Activated naive CD4-positive, alpha-beta T cell treated with anti-CD3 and anti-CD28 coated beads for 36 hours (primary cell): ENCODE data around the gene IL10. TPM values are rescaled to one million over a fixed set of nuclear protein-coding genes. Genes with fewer than 3 reads are reported as not detected.

ENCODE experiments used
- CTCF ChIA-PET: fragments of 350-600 bp; sonication (Branson Sonifier 250); formaldehyde crosslinking; loops from one replicate; lab custom pipeline; 2021; ENCODE audit warnings: antibody characterized with exemption; lab: Charles Lee
- DNase-seq: peaks from one replicate; pipeline ENCODE4 v3.0.0-alpha.2; 2020
- H3K27ac Mint-ChIP-seq: one replicate; pipeline ENCODE4 v1.8.0; 2021; ENCODE audit warnings: mild to moderate bottlenecking, mixed read lengths
- H3K27me3 Mint-ChIP-seq: one replicate; pipeline ENCODE4 v1.8.0; 2021; ENCODE audit warnings: low read depth, mixed read lengths
- H3K36me3 Mint-ChIP-seq: one replicate; pipeline ENCODE4 v1.8.0; 2021; ENCODE audit warnings: low read depth, mixed read lengths
- H3K4me1 Mint-ChIP-seq: one replicate; pipeline ENCODE4 v1.8.0; 2021; ENCODE audit warnings: low read depth, mixed read lengths
- H3K4me3 Mint-ChIP-seq: one replicate; pipeline ENCODE4 v1.8.0; 2021; ENCODE audit warnings: mild to moderate bottlenecking, moderate library complexity, mixed read lengths
- H3K9me3 Mint-ChIP-seq: one replicate; pipeline ENCODE4 v1.8.0; 2021; ENCODE audit warnings: mixed read lengths
- intact Hi-C: fragments of 100-400 bp; cut with micrococcal nuclease; formaldehyde crosslinking; loops from one replicate; pipeline ENCODE4 v1.15.1; 2023
- total RNA-seq, 2 experiments: library from RNA; stranded (reverse); gene quantifications; one replicate each; pipeline ENCODE4 v1.2.3, GENCODE V29; 2021

Gene IL10
- total RNA-seq, 2 experiments from 2014 or later, result not detected

GRCh38 chr1:206802401-206802800, 30.1 kb upstream of the IL10 start:
- H3K27me3 Mint-ChIP-seq, result peaks cover 7% of the 10 kb centered on the region
- H3K36me3 Mint-ChIP-seq, result no peaks in the 10 kb centered on the region
- CTCF ChIA-PET, result interaction anchor here (0.7 to 10.7 kb wide), 9 partner anchors 18 to 138 kb away, joined by 3 to 232 read pairs (median 6); no protein-coding TSS in a partner anchor
- H3K4me1 Mint-ChIP-seq, result peaks cover 57% of the 10 kb centered on the region
- intact Hi-C loops, result loop anchor here (2.0 to 5.0 kb wide), 4 partner anchors 94 to 750 kb away; partner anchors contain the start of genes IKBKE, IL24 and RHEX
- peak overlapping the region; percentile 82 for H3K27ac Mint-ChIP-seq
- no peaks in the 10 kb centered on the region for H3K9me3 Mint-ChIP-seq
- H3K4me3 Mint-ChIP-seq, result no peak overlapping the region
- DNase-seq, result no peak

GRCh38 chr1:206801467-206801866, 29.2 kb upstream of the IL10 start:
- Mint-ChIP-seq H3K27ac (peak overlapping the region; percentile 37), H3K4me3 (no peak overlapping the region)

GRCh38 chr1:206800891-206801290, 28.6 kb upstream of the IL10 start:
- no peak for DNase-seq
- H3K36me3 Mint-ChIP-seq, result no peaks in the 10 kb centered on the region
- no peak overlapping the region for H3K4me3 Mint-ChIP-seq
- peaks cover 52% of the 10 kb centered on the region for H3K4me1 Mint-ChIP-seq
- intact Hi-C loops, result loop anchor here (5.0 kb wide), 3 partner anchors 209 to 749 kb away; partner anchors contain the start of genes IKBKE and RHEX
- peaks cover 7% of the 10 kb centered on the region for H3K27me3 Mint-ChIP-seq
- H3K27ac Mint-ChIP-seq, result no peak overlapping the region
- no peaks in the 10 kb centered on the region for H3K9me3 Mint-ChIP-seq
- CTCF ChIA-PET, result interaction anchor here (0.6 to 3.6 kb wide), 5 partner anchors 44 to 111 kb away, joined by 3 to 24 read pairs (median 4); no protein-coding TSS in a partner anchor

More at GRCh38 chr1:206801467-206801866, 29.2 kb upstream of the IL10 start:
- Mint-ChIP-seq H3K27me3 (peaks cover 7% of the 10 kb centered on the region), H3K36me3 (no peaks in the 10 kb centered on the region), H3K9me3 (no peaks in the 10 kb centered on the region), H3K4me1 (peaks cover 56% of the 10 kb centered on the region)
- CTCF ChIA-PET, result interaction anchor here (0.8 to 3.6 kb wide), 8 partner anchors 14 to 117 kb away, joined by 3 to 24 read pairs (median 3); no protein-coding TSS in a partner anchor
- intact Hi-C loops, result loop anchor here (5.0 kb wide), 3 partner anchors 209 to 749 kb away; partner anchors contain the start of genes IKBKE and RHEX
- no peak for DNase-seq

- no peak for DNase-seq
- Mint-ChIP-seq H3K36me3 (no peaks in the 10 kb centered on the region), H3K27ac (no peak overlapping the region), H3K27me3 (peaks cover 7% of the 10 kb centered on the region), H3K9me3 (no peaks in the 10 kb centered on the region), H3K4me3 (no peak overlapping the region), H3K4me1 (peaks cover 48% of the 10 kb centered on the region)
- CTCF ChIA-PET, result interaction anchor here (0.6 to 3.6 kb wide), 5 partner anchors 31 to 111 kb away, joined by 3 to 24 read pairs (median 5); no protein-coding TSS in a partner anchor
- intact Hi-C loops, result loop anchor here (5.0 kb wide), 3 partner anchors 208 to 748 kb away; partner anchors contain the start of genes IKBKE and RHEX
Measured at GRCh38 chr1:206800411-206800810, 28.1 kb upstream of the IL10 start.

GRCh38 chr1:206799311-206799710, 27.0 kb upstream of the IL10 start:
- Mint-ChIP-seq H3K36me3 (no peaks in the 10 kb centered on the region), H3K27ac (no peak overlapping the region), H3K4me1 (peaks cover 45% of the 10 kb centered on the region), H3K4me3 (no peak overlapping the region), H3K9me3 (no peaks in the 10 kb centered on the region), H3K27me3 (peaks cover 7% of the 10 kb centered on the region)
- intact Hi-C loops, result no loop called here
- DNase-seq, result no peak
- CTCF ChIA-PET, result interaction anchor here (0.5 to 3.6 kb wide), 11 partner anchors 9 to 113 kb away, joined by 3 to 24 read pairs (median 3); no protein-coding TSS in a partner anchor

GRCh38 chr1:206798384-206798996, 26.2 kb upstream of the IL10 start:
- DNase-seq, result no peak
- Mint-ChIP-seq H3K4me3 (no peak overlapping the region), H3K27ac (no peak overlapping the region), H3K4me1 (peaks cover 45% of the 10 kb centered on the region), H3K36me3 (no peaks in the 10 kb centered on the region), H3K27me3 (peaks cover 7% of the 10 kb centered on the region), H3K9me3 (no peaks in the 10 kb centered on the region)
- CTCF ChIA-PET, result interaction anchor here (0.5 to 3.6 kb wide), 13 partner anchors 9 to 123 kb away, joined by 3 to 24 read pairs (median 3); no protein-coding TSS in a partner anchor
- intact Hi-C loops, result no loop called here

- CTCF ChIA-PET, result interaction anchor here (0.6 to 3.6 kb wide), 10 partner anchors 8 to 115 kb away, joined by 3 to 24 read pairs (median 4); no protein-coding TSS in a partner anchor
- Mint-ChIP-seq H3K4me1 (peaks cover 40% of the 10 kb centered on the region), H3K27ac (no peak overlapping the region), H3K36me3 (no peaks in the 10 kb centered on the region), H3K27me3 (peaks cover 7% of the 10 kb centered on the region), H3K4me3 (no peak overlapping the region), H3K9me3 (no peaks in the 10 kb centered on the region)
- intact Hi-C loops, result no loop called here
- no peak for DNase-seq
Measured at GRCh38 chr1:206797534-206798383, 25.5 kb upstream of the IL10 start.

- CTCF ChIA-PET, result interaction anchor here (1.2 kb wide), 1 partner anchor 62 kb away, joined by 4 read pairs; no protein-coding TSS in a partner anchor
- Mint-ChIP-seq H3K27ac (no peak overlapping the region), H3K36me3 (no peaks in the 10 kb centered on the region), H3K4me3 (no peak overlapping the region), H3K9me3 (no peaks in the 10 kb centered on the region), H3K4me1 (peaks cover 39% of the 10 kb centered on the region), H3K27me3 (peaks cover 7% of the 10 kb centered on the region)
- no peak for DNase-seq
- intact Hi-C loops, result no loop called here
Measured at GRCh38 chr1:206796981-206797402, 24.7 kb upstream of the IL10 start.

GRCh38 chr1:206796116-206796515, 23.8 kb upstream of the IL10 start:
- H3K36me3 Mint-ChIP-seq, result no peaks in the 10 kb centered on the region
- H3K27me3 Mint-ChIP-seq, result peaks cover 7% of the 10 kb centered on the region
- intact Hi-C loops, result no loop called here
- no peak for DNase-seq
- H3K4me1 Mint-ChIP-seq, result peaks cover 38% of the 10 kb centered on the region
- no peak overlapping the region for H3K4me3 Mint-ChIP-seq
- no peaks in the 10 kb centered on the region for H3K9me3 Mint-ChIP-seq
- H3K27ac Mint-ChIP-seq, result no peak overlapping the region
- CTCF ChIA-PET, result interaction anchor here (1.6 to 2.3 kb wide), 2 partner anchors 13 to 62 kb away, joined by 4 to 11 read pairs; no protein-coding TSS in a partner anchor

GRCh38 chr1:206794294-206794908, 22.1 kb upstream of the IL10 start:
- intact Hi-C loops, result no loop called here
- H3K27ac Mint-ChIP-seq, result peak overlapping the region; percentile 40
- peaks cover 39% of the 10 kb centered on the region for H3K4me1 Mint-ChIP-seq
- DNase-seq, result peak; percentile 60
- no peak overlapping the region for H3K4me3 Mint-ChIP-seq
- no peaks in the 10 kb centered on the region for H3K36me3 Mint-ChIP-seq
- CTCF ChIA-PET, result interaction anchor here (0.6 to 2.3 kb wide), 4 partner anchors 11 to 118 kb away, joined by 4 to 11 read pairs (median 6); no protein-coding TSS in a partner anchor
- H3K9me3 Mint-ChIP-seq, result no peaks in the 10 kb centered on the region
- peaks cover 6% of the 10 kb centered on the region for H3K27me3 Mint-ChIP-seq

- H3K4me1 Mint-ChIP-seq, result peaks cover 39% of the 10 kb centered on the region
- H3K4me3 Mint-ChIP-seq, result no peak overlapping the region
- no peak overlapping the region for H3K27ac Mint-ChIP-seq
- intact Hi-C loops, result no loop called here
- peaks cover 2% of the 10 kb centered on the region for H3K27me3 Mint-ChIP-seq
- CTCF ChIA-PET, result interaction anchor here (1.1 to 1.4 kb wide), 3 partner anchors 16 to 130 kb away, joined by 3 to 6 read pairs (median 4); no protein-coding TSS in a partner anchor
- no peaks in the 10 kb centered on the region for H3K9me3 Mint-ChIP-seq
- DNase-seq, result no peak
- no peaks in the 10 kb centered on the region for H3K36me3 Mint-ChIP-seq
Measured at GRCh38 chr1:206793620-206794019, 21.3 kb upstream of the IL10 start.
